Ovary (tissue), 9 donors: ENCODE results near the gene TP53BP1. TPM values are rescaled to one million over a fixed set of nuclear protein-coding genes. Genes with fewer than 3 reads are reported as not detected.

Source experiments
- DNase-seq, 5 donors: peaks; one replicate each; pipeline ENCODE4 v3.0.0-alpha.2; 2019 to 2020
- H3K27ac ChIP-seq, 2 donors: fragments of 200-600 bp; one replicate each; pipeline versions ENCODE4 v1.5.1 to v1.8.0; 2019 to 2022
- H3K27me3 ChIP-seq: fragments of 200-600 bp; one replicate; pipeline ENCODE4 v1.8.0; 2022
- H3K36me3 ChIP-seq: fragments of 200-600 bp; sonication (generic); one replicate; pipeline ENCODE4 v1.5.1; 2019
- H3K4me1 ChIP-seq: one replicate; pipeline ENCODE4 v1.8.1; 2013; ENCODE audit warnings: mild to moderate bottlenecking, moderate library complexity; ENCODE audit not compliant: insufficient read depth
- H3K4me3 ChIP-seq: fragments of 200-600 bp; sonication (generic); one replicate; pipeline ENCODE4 v1.5.1; 2017
- H3K9me3 ChIP-seq, 2 donors: fragments of 200-600 bp in 1 of 2; sonication (generic) in 1 of 2; one replicate each; pipeline versions ENCODE4 v1.5.1 to v1.8.1; 2013 to 2019; ENCODE audit warnings: mild to moderate bottlenecking in 1 of 2, moderate library complexity in 1 of 2
- CTCF ChIP-seq, 3 donors: fragments of 450-650 bp in 2 of 3; fragments of 200-600 bp in 1 of 3; IDR thresholded peaks; one replicate each; pipeline versions ENCODE4 v1.5.1 to v1.8.0; 2016 to 2022; ENCODE audit warnings: antibody characterized with exemption in 3 of 3, mild to moderate bottlenecking in 1 of 3
- EP300 ChIP-seq: sonication (generic); formaldehyde crosslinking; IDR thresholded peaks from one replicate; pipeline ENCODE4 v1.6.1; 2017; ENCODE audit warnings: antibody characterized with exemption
- POLR2A ChIP-seq: fragments of 450-650 bp; IDR thresholded peaks from one replicate; pipeline ENCODE4 v1.6.1; 2017; ENCODE audit warnings: antibody characterized with exemption, mild to moderate bottlenecking, moderate library complexity
- WGBS, 3 donors: extraction: QIAGEN DNeasy Blood & Tissue Kit in 1 of 3; methylation state at CpG; one replicate each; pipeline versions ENCODE4 v1.1.5 to v1.1.7; 2013 to 2017; 5-methylcytosine and 5-hydroxymethylcytosine counted together
- intact Hi-C, 4 donors: fragments of 100-400 bp; cut with DNase I; formaldehyde crosslinking; loops; one replicate each; pipeline versions ENCODE4 v1.11.0 to v1.15.1; 2022 to 2023
- polyA plus RNA-seq, 2 donors: library from polyadenylated mRNA; stranded (reverse); fragments of 200-250 nt in 1 of 2; fragments of 350-450 nt in 1 of 2; fragmentation: Illumina TruSeq in 1 of 2; extraction: RNeasy Lipid Tissue Mini Kit (QIAGEN cat#74804) in 1 of 2; gene quantifications; one replicate each; pipeline ENCODE4 v1.2.3, GENCODE V29; 2013 to 2014
- total RNA-seq, 7 donors: library from RNA; depleted of rRNA in 2 of 7; stranded (reverse); fragments of >200 nt in 2 of 7; fragmentation: NEBNext Ultra II Directional in 3 of 7; extraction: Animal tissue kit (Norgen Biotek cat#: 25700) in 3 of 7; gene quantifications; one replicate each; pipeline versions ENCODE4 v1.1.0 to v1.2.4, GENCODE V29; 2016 to 2023
- donor health status: DM: no; HTN: no; CAD: no; lungs with moderate emphysema.
- donor health status: DM: no; HTN: no; CAD: no.
- donor health status: Bipolar disorder and iron deficiency.
- donor health status: DM: yes; HTN: yes; CAD: no.
- donor health status: DM: no; HTN: no; CAD: no.
- donor health status: DM: yes; HTN: yes; CAD: no.

The TP53BP1 gene
- total and polyA plus RNA-seq, 9 donors = 14.5 to 72.1 (median 47.6) TPM

GRCh38 chr15:43531018-43531670 lies 38.2 kb upstream of the TP53BP1 start:
- 7 to 12% (median 10%) methylated on average over 7 of the region's 7 CpGs for WGBS, 3 donors
- H3K27ac ChIP-seq = no peak overlapping the region
- intact Hi-C loops = no loop called here
- no peaks in the 10 kb centered on the region for H3K4me1 ChIP-seq
- no peak overlapping the region for H3K4me3 ChIP-seq
- TF ChIP-seq CTCF (IDR thresholded peaks at IDR 0.05) (no peak), EP300 (no peak), POLR2A (no peak)
- H3K9me3 ChIP-seq = no peaks in the 10 kb centered on the region
- no peak for DNase-seq
- H3K27me3 ChIP-seq = no peaks in the 10 kb centered on the region
- no peaks in the 10 kb centered on the region for H3K36me3 ChIP-seq

- Histone ChIP-seq H3K27me3 (no peaks in the 10 kb centered on the region), H3K4me1 (no peaks in the 10 kb centered on the region), H3K9me3 (no peaks in the 10 kb centered on the region), H3K4me3 (no peak overlapping the region), H3K36me3 (no peaks in the 10 kb centered on the region), H3K27ac (no peak overlapping the region)
- intact Hi-C loops = no loop called here
- 80 to 88% (median 86%) methylated on average over 12 of the region's 12 CpGs for WGBS, 3 donors
- no peak for DNase-seq
- TF ChIP-seq EP300 (no peak), POLR2A (no peak), CTCF (IDR thresholded peaks at IDR 0.05) (no peak)
These were observed 36.8 kb upstream of the TP53BP1 start for GRCh38 chr15:43529587-43530345.

- no peaks in the 10 kb centered on the region for H3K9me3 ChIP-seq
- no peaks in the 10 kb centered on the region for H3K4me1 ChIP-seq
- H3K36me3 ChIP-seq = no peaks in the 10 kb centered on the region
- DNase-seq = no peak
- intact Hi-C loops = no loop called here
- WGBS, 3 donors = 91 to 95% (median 94%) methylated on average over 15 of the region's 15 CpGs
- no peak overlapping the region for H3K27ac ChIP-seq
- no peak overlapping the region for H3K4me3 ChIP-seq
- H3K27me3 ChIP-seq = no peaks in the 10 kb centered on the region
- TF ChIP-seq EP300 (no peak), POLR2A (no peak), CTCF (IDR thresholded peaks at IDR 0.05) (no peak)
These were observed 36.2 kb upstream of the TP53BP1 start for GRCh38 chr15:43529141-43529540.

DNA sequence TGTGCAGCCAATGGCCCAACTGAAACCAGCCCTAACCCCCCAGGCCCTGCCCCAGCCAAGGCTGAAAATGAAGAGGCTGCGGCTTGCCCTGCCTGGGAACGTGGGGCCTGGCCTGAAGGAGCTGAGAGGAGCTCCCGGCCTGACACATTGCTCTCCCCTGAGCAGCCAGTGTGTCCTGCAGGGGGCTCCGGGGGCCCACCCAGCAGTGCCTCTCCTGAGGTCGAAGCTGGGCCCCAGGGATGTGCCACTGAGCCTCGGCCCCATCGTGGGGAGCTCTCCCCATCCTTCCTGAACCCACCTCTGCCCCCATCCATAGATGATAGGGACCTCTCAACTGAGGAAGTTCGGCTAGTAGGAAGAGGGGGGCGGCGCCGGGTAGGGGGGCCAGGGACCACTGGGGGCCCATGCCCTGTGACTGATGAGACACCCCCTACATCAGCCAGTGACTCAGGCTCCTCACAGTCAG lies 35.6 kb upstream of the TP53BP1 start:
- peaks cover 0 to 5% of the 10 kb centered on the region in 2 donors for H3K9me3 ChIP-seq
- H3K4me1 ChIP-seq = no peaks in the 10 kb centered on the region
- intact Hi-C loops = no loop called here
- 83 to 86% (median 84%) methylated on average over 9 to 11 of the region's 11 CpGs for WGBS, 3 donors
- H3K27ac ChIP-seq = no peak overlapping the region
- H3K36me3 ChIP-seq = no peaks in the 10 kb centered on the region
- no peak overlapping the region for H3K4me3 ChIP-seq
- no peak for DNase-seq
- TF ChIP-seq CTCF (IDR thresholded peaks at IDR 0.05) (no peak), POLR2A (no peak), EP300 (no peak)
- no peaks in the 10 kb centered on the region for H3K27me3 ChIP-seq
